Liver (tissue), 9 donors: ENCODE results near the gene DCDC2C. TPM values are rescaled to one million over a fixed set of nuclear protein-coding genes. Genes with fewer than 3 reads are reported as not detected.
"Not testable (repeated sequence)": the region's sequence is repeated elsewhere in the genome, so short reads cannot be mapped to it uniquely, and the experiment has no call there.

Experiments
- DNase-seq: peaks from one replicate; pipeline ENCODE4 v3.0.0-alpha.2; 2017; ENCODE audit warnings: low spot score
- H3K27ac ChIP-seq, 2 donors: one replicate each; pipeline ENCODE4 v1.7.0; 2013; ENCODE audit warnings: inconsistent platforms in 2 of 2, low read length in 2 of 2, control low read depth in 1 of 2, low read depth in 1 of 2, mild to moderate bottlenecking in 1 of 2
- H3K27me3 ChIP-seq, 4 donors: one replicate each; pipeline versions ENCODE4 v1.6.1 to v1.7.0; 2013; ENCODE audit warnings: low read length in 3 of 4, inconsistent platforms in 1 of 4, mild to moderate bottlenecking in 1 of 4, moderate library complexity in 1 of 4; ENCODE audit not compliant: control insufficient read depth in 4 of 4, insufficient read depth in 4 of 4
- H3K36me3 ChIP-seq, 4 donors: one replicate each; pipeline versions ENCODE4 v1.6.1 to v1.7.0; 2013; ENCODE audit warnings: low read length in 3 of 4, mild to moderate bottlenecking in 3 of 4, low read depth in 1 of 4, moderate library complexity in 1 of 4; ENCODE audit not compliant: control insufficient read depth in 4 of 4, insufficient read depth in 3 of 4
- H3K4me1 ChIP-seq, 4 donors: one replicate each; pipeline versions ENCODE4 v1.6.1 to v1.7.0; 2013; ENCODE audit warnings: low read length in 3 of 4, mild to moderate bottlenecking in 3 of 4, moderate library complexity in 1 of 4; ENCODE audit not compliant: control insufficient read depth in 4 of 4, insufficient read depth in 4 of 4
- H3K4me3 ChIP-seq, 3 donors: one replicate each; pipeline versions ENCODE4 v1.6.1 to v1.7.0; 2013; ENCODE audit warnings: low read length in 3 of 3, control low read depth in 1 of 3, low read depth in 1 of 3, mild to moderate bottlenecking in 1 of 3
- H3K9ac ChIP-seq, 2 donors: one replicate each; pipeline ENCODE4 v1.7.0; 2013; ENCODE audit warnings: low read length in 2 of 2, mild to moderate bottlenecking in 2 of 2, moderate library complexity in 2 of 2, control low read depth in 1 of 2, low read depth in 1 of 2
- H3K9me3 ChIP-seq, 4 donors: one replicate each; pipeline versions ENCODE4 v1.6.1 to v1.7.0; 2013; ENCODE audit warnings: low read length in 3 of 4; ENCODE audit not compliant: control insufficient read depth in 4 of 4
- EGR1 ChIP-seq, 2 donors: IDR thresholded peaks; 2 replicates each; pipeline ENCODE4 v1.6.1; 2016 to 2018; ENCODE audit warnings: antibody characterized with exemption in 2 of 2, low read depth in 2 of 2
- FOXA1 ChIP-seq: IDR thresholded peaks from 2 replicates; pipeline ENCODE4 v1.6.1; 2016; ENCODE audit warnings: antibody characterized with exemption
- FOXA2 ChIP-seq: IDR thresholded peaks from 2 replicates; pipeline ENCODE4 v1.6.1; 2016; ENCODE audit warnings: antibody characterized with exemption
- GABPA ChIP-seq, 2 donors: IDR thresholded peaks in 1 of 2; conservative IDR thresholded peaks in 1 of 2; 2 replicates each; pipeline ENCODE4 v1.6.1; 2016; ENCODE audit warnings: antibody characterized with exemption in 2 of 2, mild to moderate bottlenecking in 1 of 2, moderate library complexity in 1 of 2
- HNF4A ChIP-seq, 2 donors: conservative IDR thresholded peaks; 2 replicates each; pipeline ENCODE4 v1.6.1; 2016; ENCODE audit warnings: antibody characterized with exemption in 2 of 2, mild to moderate bottlenecking in 2 of 2
- JUND ChIP-seq, 2 donors: IDR thresholded peaks; 2 replicates each; pipeline ENCODE4 v1.6.1; 2016; ENCODE audit warnings: antibody characterized with exemption in 2 of 2
- MAX ChIP-seq: IDR thresholded peaks from 2 replicates; pipeline ENCODE4 v1.6.1; 2016; ENCODE audit warnings: antibody characterized with exemption
- RAD21 ChIP-seq, 2 donors: IDR thresholded peaks; 2 replicates each; pipeline ENCODE4 v1.6.1; 2016; ENCODE audit warnings: antibody characterized with exemption in 2 of 2, mild to moderate bottlenecking in 2 of 2
- REST ChIP-seq: IDR thresholded peaks from 2 replicates; pipeline ENCODE4 v1.6.1; 2016; ENCODE audit warnings: antibody characterized with exemption, mild to moderate bottlenecking
- RXRA ChIP-seq, 2 donors: IDR thresholded peaks; 2 replicates each; pipeline ENCODE4 v1.6.1; 2017 to 2018; ENCODE audit warnings: antibody characterized with exemption in 2 of 2, mild to moderate bottlenecking in 1 of 2
- SP1 ChIP-seq: IDR thresholded peaks from 2 replicates; pipeline ENCODE4 v1.6.1; 2018; ENCODE audit warnings: antibody characterized with exemption, mild to moderate bottlenecking
- TAF1 ChIP-seq: conservative IDR thresholded peaks from 2 replicates; pipeline ENCODE4 v1.6.1; 2016; ENCODE audit warnings: antibody characterized with exemption, mild to moderate bottlenecking
- YY1 ChIP-seq: IDR thresholded peaks from 2 replicates; pipeline ENCODE4 v1.6.1; 2016; ENCODE audit warnings: antibody characterized with exemption, mild to moderate bottlenecking
- ZBTB33 ChIP-seq: IDR thresholded peaks from 2 replicates; pipeline ENCODE4 v1.6.1; 2016; ENCODE audit warnings: antibody characterized with exemption
- WGBS: extraction: QIAGEN DNeasy Blood & Tissue Kit; methylation state at CpG from one replicate; pipeline ENCODE4 v1.1.7; 2013; 5-methylcytosine and 5-hydroxymethylcytosine counted together
- polyA plus RNA-seq, 2 donors: library from polyadenylated mRNA; stranded (reverse) in 1 of 2; unstranded in 1 of 2; fragments of 200-250 nt in 1 of 2; fragments of >200 nt in 1 of 2; fragmentation: Nextera tagmentation in 1 of 2; extraction: Ambion mirVana in 1 of 2; gene quantifications; one replicate each; pipeline versions ENCODE4 v1.2.1 to v1.2.3, GENCODE V29; 2013 to 2015
- total RNA-seq, 2 donors: library from RNA; depleted of rRNA; stranded (reverse); fragments of >200 nt; gene quantifications; one replicate each; pipeline ENCODE4 v1.2.3, GENCODE V29; 2014
- donor health status: healthy.
- donor health status: healthy.
- donor health status: healthy.
- donor health status: healthy.
- donor health status: healthy.

The DCDC2C gene
- total and polyA plus RNA-seq, 4 donors, result not detected

DNA sequence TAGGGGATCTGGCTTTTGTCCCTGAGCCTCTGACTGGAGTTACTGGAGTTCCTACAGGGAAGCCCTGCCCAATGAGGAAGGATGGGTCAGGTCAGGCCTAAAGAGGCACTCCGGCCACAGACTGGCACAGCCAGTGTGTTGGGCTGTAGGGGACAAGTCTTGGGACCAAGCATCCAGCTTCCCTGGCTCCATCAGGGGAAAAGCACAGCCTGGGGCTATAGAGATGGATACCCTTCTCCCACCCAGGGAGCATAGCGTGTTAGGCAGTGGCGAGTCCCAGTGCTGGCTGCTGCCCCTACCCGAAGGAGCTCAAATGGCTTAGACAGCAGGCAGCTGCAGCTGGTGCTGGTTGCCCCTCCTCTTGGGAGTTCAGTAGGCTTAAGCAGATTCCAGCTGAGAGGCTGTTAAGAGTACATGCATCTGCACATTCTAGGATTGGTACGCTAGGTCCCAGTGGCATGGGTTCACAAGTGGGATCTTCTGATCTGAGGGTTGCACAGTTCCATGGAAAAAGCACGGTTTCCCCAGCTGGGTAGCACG, 111.4 kb downstream of the DCDC2C start:
- Histone ChIP-seq H3K9ac (no peak overlapping the region), H3K9me3 (peaks cover 0 to 3% (median 2%) of the 10 kb centered on the region in 4 donors)

DNA sequence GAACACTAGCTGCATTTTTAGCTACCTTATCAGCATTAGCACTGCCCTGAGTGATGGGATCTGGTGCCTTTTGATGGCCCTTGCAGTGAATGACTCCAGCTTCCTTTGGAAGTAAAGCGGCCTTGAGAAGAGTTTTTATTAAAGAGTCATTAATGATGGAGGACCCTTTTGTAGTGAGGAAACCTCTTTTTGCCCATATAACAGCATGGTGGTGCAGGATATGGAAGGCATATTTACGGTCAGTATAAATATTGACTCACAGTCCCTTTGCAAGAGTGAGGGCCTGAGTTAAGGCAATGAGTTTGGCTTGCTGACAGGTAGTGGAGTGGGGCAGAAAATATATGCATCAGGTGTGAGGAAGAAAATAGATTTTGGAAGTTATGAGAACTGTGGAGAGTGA, 113.8 kb downstream of the DCDC2C start:
- DNase-seq, H3K4me1 ChIP-seq, H3K9ac ChIP-seq, H3K9me3 ChIP-seq, H3K27me3 ChIP-seq, H3K4me3 ChIP-seq, H3K27ac ChIP-seq, H3K36me3 ChIP-seq: not testable (repeated sequence)
- WGBS, result 84% methylated on average over 2 of the region's 2 CpGs

More for the DNA sequence above, 111.4 kb downstream of the DCDC2C start:
- WGBS, result 80% methylated on average over 7 of the region's 7 CpGs
- Histone ChIP-seq H3K4me1 (no peaks in the 10 kb centered on the region), H3K4me3 (no peak overlapping the region), H3K27me3 (peaks cover 0 to 2% (median 0%) of the 10 kb centered on the region in 4 donors), H3K27ac (no peak overlapping the region), H3K36me3 (no peaks in the 10 kb centered on the region)
- no peak for TF ChIP-seq TAF1
- no peak for TF ChIP-seq MAX
- no peak for TF ChIP-seq FOXA1
- DNase-seq, result no peak

GRCh38 chr2:3823748-3824147, 120.4 kb downstream of the DCDC2C start:
- H3K27ac ChIP-seq, result peak overlapping the region in 1 of 2 donors; percentile 52
- TF ChIP-seq FOXA1, result peak; percentile 79
- TF ChIP-seq JUND (IDR thresholded peaks at IDR 0.05), result peak in 1 of 2 donors; percentile 94
- no peak for TF ChIP-seq RAD21 (IDR thresholded peaks at IDR 0.05)
- TF ChIP-seq ZBTB33, result no peak
- TF ChIP-seq RXRA (IDR thresholded peaks at IDR 0.05), result peak in 1 of 2 donors; percentile 74
- peak; percentile 90 for TF ChIP-seq FOXA2
- no peak for TF ChIP-seq SP1
- peak; percentile 7 to 75 for TF ChIP-seq HNF4A (conservative IDR thresholded peaks at IDR 0.05)
- TF ChIP-seq YY1, result peak; percentile 47
- TF ChIP-seq MAX, result peak; percentile 81
- TF ChIP-seq GABPA (IDR thresholded peaks at IDR 0.05 in 1 of 2, conservative IDR thresholded peaks at IDR 0.05 in 1 of 2), result peak in 1 of 2 donors; percentile 49
- TF ChIP-seq EGR1 (IDR thresholded peaks at IDR 0.05; ENCODE audit: low read depth in 2 of 2), result peak in 1 of 2 donors; percentile 75
- peak; percentile 27 for TF ChIP-seq REST
- no peak overlapping the region for H3K9ac ChIP-seq
- DNase-seq, result no peak
- no peaks in the 10 kb centered on the region for H3K9me3 ChIP-seq
- no peaks in the 10 kb centered on the region for H3K27me3 ChIP-seq
- H3K4me1 ChIP-seq, result peaks cover 0 to 10% (median 7%) of the 10 kb centered on the region in 4 donors
- no peak overlapping the region for H3K4me3 ChIP-seq
- no peaks in the 10 kb centered on the region for H3K36me3 ChIP-seq
- 34% methylated on average over 1 of the region's 1 CpG for WGBS
